GM12874 (cell line): Measurements from ENCODE around the gene MAP2K4.

Experiments
- TF ChIP-seq, protein P1 (sequence below): IDR thresholded peaks from 2 replicates; pipeline ENCODE4 v1.5.1; 2011; ENCODE audit warnings: low read depth, mild to moderate bottlenecking, control low read depth, low read length, moderate library complexity; ENCODE audit not compliant: insufficient read depth

The MAP2K4 gene

GRCh38 chr17:12022310-12022709 lies 1.6 kb downstream of the MAP2K4 start:
- TF ChIP-seq, protein P1, sequence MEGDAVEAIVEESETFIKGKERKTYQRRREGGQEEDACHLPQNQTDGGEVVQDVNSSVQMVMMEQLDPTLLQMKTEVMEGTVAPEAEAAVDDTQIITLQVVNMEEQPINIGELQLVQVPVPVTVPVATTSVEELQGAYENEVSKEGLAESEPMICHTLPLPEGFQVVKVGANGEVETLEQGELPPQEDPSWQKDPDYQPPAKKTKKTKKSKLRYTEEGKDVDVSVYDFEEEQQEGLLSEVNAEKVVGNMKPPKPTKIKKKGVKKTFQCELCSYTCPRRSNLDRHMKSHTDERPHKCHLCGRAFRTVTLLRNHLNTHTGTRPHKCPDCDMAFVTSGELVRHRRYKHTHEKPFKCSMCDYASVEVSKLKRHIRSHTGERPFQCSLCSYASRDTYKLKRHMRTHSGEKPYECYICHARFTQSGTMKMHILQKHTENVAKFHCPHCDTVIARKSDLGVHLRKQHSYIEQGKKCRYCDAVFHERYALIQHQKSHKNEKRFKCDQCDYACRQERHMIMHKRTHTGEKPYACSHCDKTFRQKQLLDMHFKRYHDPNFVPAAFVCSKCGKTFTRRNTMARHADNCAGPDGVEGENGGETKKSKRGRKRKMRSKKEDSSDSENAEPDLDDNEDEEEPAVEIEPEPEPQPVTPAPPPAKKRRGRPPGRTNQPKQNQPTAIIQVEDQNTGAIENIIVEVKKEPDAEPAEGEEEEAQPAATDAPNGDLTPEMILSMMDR, result no peak

DNA sequence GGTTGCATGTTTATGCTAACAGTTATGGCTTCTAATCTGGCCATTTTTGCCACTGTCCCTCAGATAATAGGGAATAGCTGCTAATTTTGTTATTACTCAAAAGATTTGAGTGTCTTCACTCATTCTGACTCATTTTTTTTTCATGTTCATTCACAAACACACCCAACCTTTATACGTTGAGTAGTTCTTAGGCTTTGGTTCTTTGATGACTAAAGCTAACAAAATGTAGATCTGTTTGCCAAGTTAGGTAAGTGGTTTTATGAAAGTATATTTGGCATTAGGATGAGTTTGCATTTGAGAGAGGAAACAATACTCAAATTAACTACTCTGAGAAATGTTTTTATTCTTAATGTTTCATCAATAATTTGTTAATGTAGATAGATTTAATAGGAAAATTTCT lies 3.6 kb downstream of the MAP2K4 start:
- TF ChIP-seq, protein P1, result no peak

DNA sequence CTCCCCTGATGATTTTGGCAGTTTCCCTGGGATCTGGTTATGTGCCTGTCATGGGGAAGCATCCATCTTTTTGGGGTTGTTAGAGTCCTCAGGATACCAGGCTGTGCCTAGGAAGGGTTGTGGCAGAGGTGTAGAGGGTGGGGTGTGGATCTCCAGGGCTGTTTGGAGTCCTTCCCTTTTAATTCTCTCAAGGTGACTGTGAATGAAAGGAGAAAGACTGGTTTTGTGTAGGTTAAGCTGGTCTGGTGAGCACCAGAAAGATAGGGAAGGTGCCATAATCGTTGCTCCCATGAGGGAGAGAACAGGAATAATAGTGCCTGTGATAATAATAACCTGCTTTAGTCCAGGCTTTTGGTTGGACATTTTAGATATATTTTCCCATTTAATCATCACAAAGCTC lies 7.0 kb downstream of the MAP2K4 start:
- TF ChIP-seq, protein P1, result no peak

DNA sequence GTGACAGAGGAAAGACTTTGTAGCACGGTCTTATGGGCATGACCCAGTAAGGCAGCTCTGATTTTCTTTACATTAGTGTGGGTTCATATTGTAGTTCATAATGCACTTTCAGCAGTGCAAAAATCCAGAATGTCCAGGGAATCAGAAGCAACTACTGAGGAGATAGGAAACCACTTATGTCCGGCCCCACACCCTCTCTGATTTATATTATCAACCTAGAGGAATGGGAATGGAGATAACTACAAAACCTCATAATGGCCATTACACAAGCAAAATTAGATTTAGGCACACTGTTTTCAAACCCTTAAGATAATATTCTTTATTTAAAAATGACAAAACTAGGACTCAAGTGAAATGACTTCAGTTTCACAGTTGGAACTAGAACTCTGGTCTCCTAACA lies 7.9 kb downstream of the MAP2K4 start:
- TF ChIP-seq, protein P1, result no peak

DNA sequence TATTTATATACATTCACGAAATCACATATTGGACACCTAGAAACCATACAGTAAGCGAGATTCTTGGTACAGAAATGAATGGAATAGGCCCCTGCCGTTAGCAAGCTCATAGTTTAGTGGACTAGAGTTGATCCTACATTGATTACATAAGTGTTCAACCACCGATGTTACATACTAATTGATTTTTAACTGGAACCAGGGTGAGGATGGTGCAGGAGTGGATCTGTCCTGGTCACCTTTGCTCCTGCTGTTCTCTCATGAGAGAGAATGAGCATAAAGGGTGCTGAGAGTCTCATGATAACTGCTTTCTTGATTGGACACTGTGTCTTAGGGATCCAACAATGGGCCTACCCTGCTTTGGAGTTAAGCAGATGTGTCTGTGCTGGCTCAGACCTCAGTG lies 13.9 kb downstream of the MAP2K4 start:
- TF ChIP-seq, protein P1, result no peak

DNA sequence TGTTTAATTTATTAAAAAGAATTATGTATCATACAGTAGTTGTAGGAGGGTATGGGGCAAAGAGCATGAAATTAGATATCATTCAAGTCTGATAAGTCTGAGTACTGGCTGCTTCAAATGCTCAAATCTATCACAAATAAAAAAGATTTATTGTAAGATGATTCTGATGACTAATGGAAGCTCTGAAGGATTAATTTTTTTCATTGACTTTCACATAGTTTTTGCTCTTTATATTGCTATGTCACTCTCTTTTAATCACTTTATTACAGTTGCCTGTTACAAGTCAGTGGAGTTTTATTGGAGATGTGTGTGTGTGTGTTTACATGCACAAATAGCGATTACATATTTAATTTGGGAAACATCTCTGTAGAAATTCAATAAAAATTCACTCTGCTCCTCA lies 15.0 kb downstream of the MAP2K4 start:
- TF ChIP-seq, protein P1, result no peak

DNA sequence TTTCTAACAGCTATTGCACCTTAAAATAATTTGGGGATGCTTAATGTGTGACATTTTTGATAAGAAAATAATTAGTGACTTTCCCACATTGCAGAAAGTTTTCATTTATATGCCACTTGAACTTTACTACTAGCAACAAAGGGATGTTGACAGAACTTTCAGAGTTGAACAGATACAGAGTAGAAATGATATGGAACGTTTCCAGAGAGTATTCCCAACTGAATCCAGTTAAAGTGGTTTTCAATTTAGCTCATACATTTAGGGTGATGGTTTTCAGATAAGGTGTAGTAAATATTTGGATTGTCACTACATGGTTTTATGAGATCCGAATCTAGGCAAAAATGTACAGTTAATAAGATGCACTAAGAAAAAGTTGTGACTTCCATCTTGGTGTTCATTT lies 17.3 kb downstream of the MAP2K4 start:
- TF ChIP-seq, protein P1, result no peak

- TF ChIP-seq, protein P1, result no peak
These were observed 19.8 kb downstream of the MAP2K4 start for GRCh38 chr17:12040478-12040877.
